Central memory CD8-positive, alpha-beta T cell (primary cell): ENCODE measurements around the gene GRAMD2A.

Experiments
- ATAC-seq: fragments of 150-1000 bp; cut with Tn5 transposase; replicated peaks from 2 replicates; pipeline ENCODE4 v1.10.0; 2022; ENCODE audit warnings: mild to moderate bottlenecking, moderate FRiP score, moderate number of reproducible peaks; ENCODE audit not compliant: poor library complexity, severe bottlenecking; ENCODE audit errors: extremely low read depth
- DNase-seq, 2 donors: peaks; one replicate each; pipeline ENCODE4 v3.0.0; 2021; ENCODE audit warnings: low spot score in 2 of 2
- H3K27ac Mint-ChIP-seq: one replicate; pipeline ENCODE4 v1.8.0; 2022; ENCODE audit warnings: low read depth, mild to moderate bottlenecking, moderate library complexity, mixed read lengths
- H3K27me3 Mint-ChIP-seq: one replicate; pipeline ENCODE4 v1.8.0; 2022; ENCODE audit warnings: mixed read lengths
- H3K36me3 Mint-ChIP-seq: one replicate; pipeline ENCODE4 v1.8.0; 2022; ENCODE audit warnings: mild to moderate bottlenecking, moderate library complexity, mixed read lengths; ENCODE audit not compliant: insufficient read depth
- H3K4me1 Mint-ChIP-seq: one replicate; pipeline ENCODE4 v1.8.0; 2022; ENCODE audit warnings: mixed read lengths
- H3K4me3 Mint-ChIP-seq: one replicate; pipeline ENCODE4 v1.8.0; 2022; ENCODE audit warnings: mild to moderate bottlenecking, moderate library complexity, mixed read lengths
- H3K9me3 Mint-ChIP-seq: one replicate; pipeline ENCODE4 v1.8.0; 2022; ENCODE audit warnings: mixed read lengths

Gene GRAMD2A

GRCh38 chr15:72168131-72168807 lies 29.3 kb downstream of the GRAMD2A start:
- peaks cover 10% of the 10 kb centered on the region for H3K27me3 Mint-ChIP-seq
- H3K9me3 Mint-ChIP-seq: no peaks in the 10 kb centered on the region
- H3K4me1 Mint-ChIP-seq: peaks cover 7% of the 10 kb centered on the region
- no peaks in the 10 kb centered on the region for H3K36me3 Mint-ChIP-seq
- H3K27ac Mint-ChIP-seq: no peak overlapping the region
- no peak for DNase-seq
- H3K4me3 Mint-ChIP-seq: no peak overlapping the region
- no peak for ATAC-seq

GRCh38 chr15:72167445-72167844 lies 30.1 kb downstream of the GRAMD2A start:
- Mint-ChIP-seq H3K27me3 (peaks cover 10% of the 10 kb centered on the region), H3K4me3 (no peak overlapping the region), H3K9me3 (no peaks in the 10 kb centered on the region), H3K27ac (no peak overlapping the region), H3K36me3 (no peaks in the 10 kb centered on the region), H3K4me1 (peaks cover 7% of the 10 kb centered on the region)
- DNase-seq (no peak), ATAC-seq (no peak)

- ATAC-seq: no peak
- no peaks in the 10 kb centered on the region for H3K36me3 Mint-ChIP-seq
- peaks cover 7% of the 10 kb centered on the region for H3K4me1 Mint-ChIP-seq
- no peak for DNase-seq
- no peak overlapping the region for H3K27ac Mint-ChIP-seq
- no peak overlapping the region for H3K4me3 Mint-ChIP-seq
- H3K27me3 Mint-ChIP-seq: peaks cover 10% of the 10 kb centered on the region
- no peaks in the 10 kb centered on the region for H3K9me3 Mint-ChIP-seq
Observed at GRCh38 chr15:72166716-72167417, 30.7 kb downstream of the GRAMD2A start.

GRCh38 chr15:72163719-72164118 lies 33.9 kb downstream of the GRAMD2A start:
- Mint-ChIP-seq H3K4me3 (no peak overlapping the region), H3K36me3 (no peaks in the 10 kb centered on the region), H3K27me3 (peaks cover 10% of the 10 kb centered on the region), H3K4me1 (peaks cover 7% of the 10 kb centered on the region), H3K9me3 (no peaks in the 10 kb centered on the region), H3K27ac (no peak overlapping the region)
- DNase-seq (no peak), ATAC-seq (no peak)

GRCh38 chr15:72162569-72162968 lies 35.0 kb downstream of the GRAMD2A start:
- Mint-ChIP-seq H3K36me3 (no peaks in the 10 kb centered on the region), H3K4me3 (no peak overlapping the region)
- no peak for ATAC-seq

GRCh38 chr15:72161361-72162132 lies 36.0 kb downstream of the GRAMD2A start:
- H3K27me3 Mint-ChIP-seq: peaks cover 4% of the 10 kb centered on the region
- no peak overlapping the region for H3K27ac Mint-ChIP-seq
- no peak for DNase-seq
- H3K4me1 Mint-ChIP-seq: no peaks in the 10 kb centered on the region
- no peaks in the 10 kb centered on the region for H3K36me3 Mint-ChIP-seq
- H3K4me3 Mint-ChIP-seq: no peak overlapping the region
- no peaks in the 10 kb centered on the region for H3K9me3 Mint-ChIP-seq
- no peak for ATAC-seq

More at GRCh38 chr15:72162569-72162968, 35.0 kb downstream of the GRAMD2A start:
- H3K4me1 Mint-ChIP-seq: no peaks in the 10 kb centered on the region
- peaks cover 10% of the 10 kb centered on the region for H3K27me3 Mint-ChIP-seq
- DNase-seq: no peak
- no peaks in the 10 kb centered on the region for H3K9me3 Mint-ChIP-seq
- no peak overlapping the region for H3K27ac Mint-ChIP-seq

GRCh38 chr15:72160696-72161245 lies 36.8 kb downstream of the GRAMD2A start:
- ATAC-seq (no peak), DNase-seq (no peak)
- H3K4me3 Mint-ChIP-seq: no peak overlapping the region
- peaks cover 2% of the 10 kb centered on the region for H3K4me1 Mint-ChIP-seq
- H3K9me3 Mint-ChIP-seq: no peaks in the 10 kb centered on the region
- no peaks in the 10 kb centered on the region for H3K27me3 Mint-ChIP-seq
- no peak overlapping the region for H3K27ac Mint-ChIP-seq
- H3K36me3 Mint-ChIP-seq: no peaks in the 10 kb centered on the region

GRCh38 chr15:72156928-72157327 lies 40.7 kb downstream of the GRAMD2A start:
- Mint-ChIP-seq H3K27ac (no peak overlapping the region), H3K36me3 (peaks cover under 1% of the 10 kb centered on the region), H3K9me3 (no peaks in the 10 kb centered on the region), H3K4me1 (peaks cover 5% of the 10 kb centered on the region), H3K4me3 (no peak overlapping the region), H3K27me3 (no peaks in the 10 kb centered on the region)
- no peak for DNase-seq
- ATAC-seq: no peak

- Mint-ChIP-seq H3K9me3 (no peaks in the 10 kb centered on the region), H3K4me3 (peak overlapping the region; percentile 67), H3K27me3 (no peaks in the 10 kb centered on the region), H3K27ac (peak overlapping the region; percentile 40), H3K4me1 (peaks cover 5% of the 10 kb centered on the region), H3K36me3 (peaks cover 1% of the 10 kb centered on the region)
- no peak for ATAC-seq
- DNase-seq: peak; percentile 60 to 77
Observed at GRCh38 chr15:72155635-72156616, 41.7 kb downstream of the GRAMD2A start.

GRCh38 chr15:72155003-72155621 lies 42.5 kb downstream of the GRAMD2A start:
- H3K4me1 Mint-ChIP-seq: peaks cover 5% of the 10 kb centered on the region

GRCh38 chr15:72154316-72154715 lies 43.3 kb downstream of the GRAMD2A start:
- DNase-seq: no peak
- Mint-ChIP-seq H3K9me3 (no peaks in the 10 kb centered on the region), H3K4me1 (peaks cover 5% of the 10 kb centered on the region), H3K27ac (no peak overlapping the region), H3K27me3 (no peaks in the 10 kb centered on the region), H3K4me3 (no peak overlapping the region), H3K36me3 (peaks cover 1% of the 10 kb centered on the region)
- no peak for ATAC-seq

More at GRCh38 chr15:72155003-72155621, 42.5 kb downstream of the GRAMD2A start:
- ATAC-seq (no peak), DNase-seq (no peak)
- Mint-ChIP-seq H3K4me3 (peak overlapping the region; percentile 67), H3K36me3 (peaks cover 1% of the 10 kb centered on the region), H3K27ac (peak overlapping the region; percentile 40), H3K27me3 (no peaks in the 10 kb centered on the region), H3K9me3 (no peaks in the 10 kb centered on the region)
